Measurements from ENCODE around the gene MAPKAP1. TPM values are rescaled to one million over a fixed set of nuclear protein-coding genes. Genes with fewer than 3 reads are reported as not detected.

The MAPKAP1 gene
- total RNA-seq, 1 donor from 2014 or later, result 63.4 TPM

- no peak for DNase-seq (ENCODE audit: low read depth, low spot score)
- H3K27ac Mint-ChIP-seq (ENCODE audit: unreplicated experiment), result peak overlapping the region; percentile 52
- peaks cover 34% of the 10 kb centered on the region for H3K4me1 Mint-ChIP-seq
- no peaks in the 10 kb centered on the region for H3K36me3 Mint-ChIP-seq (ENCODE audit: low read depth)
- no peak for TF ChIP-seq CTCF (conservative IDR thresholded peaks at IDR 0.05)
- no peaks in the 10 kb centered on the region for H3K9me3 Mint-ChIP-seq
- H3K27me3 Mint-ChIP-seq (ENCODE audit: low read depth), result no peaks in the 10 kb centered on the region
- no peak overlapping the region for H3K4me3 Mint-ChIP-seq
Observed at GRCh38 chr9:125644819-125645507, 62.0 kb downstream of the MAPKAP1 start.

- peaks cover 40% of the 10 kb centered on the region for H3K4me1 Mint-ChIP-seq
- no peaks in the 10 kb centered on the region for H3K36me3 Mint-ChIP-seq (ENCODE audit: low read depth)
- no peaks in the 10 kb centered on the region for H3K27me3 Mint-ChIP-seq (ENCODE audit: low read depth)
- no peaks in the 10 kb centered on the region for H3K9me3 Mint-ChIP-seq
- H3K4me3 Mint-ChIP-seq, result no peak overlapping the region
- H3K27ac Mint-ChIP-seq (ENCODE audit: unreplicated experiment), result no peak overlapping the region
- no peak for TF ChIP-seq CTCF (conservative IDR thresholded peaks at IDR 0.05)
- no peak for DNase-seq (ENCODE audit: low read depth, low spot score)
Observed at GRCh38 chr9:125642311-125642710, 64.7 kb downstream of the MAPKAP1 start.

GRCh38 chr9:125639057-125639456 is 68.0 kb downstream of the MAPKAP1 start:
- Mint-ChIP-seq H3K27me3 (ENCODE audit: low read depth) (no peaks in the 10 kb centered on the region), H3K4me3 (no peak overlapping the region), H3K27ac (ENCODE audit: unreplicated experiment) (no peak overlapping the region), H3K36me3 (ENCODE audit: low read depth) (no peaks in the 10 kb centered on the region), H3K9me3 (no peaks in the 10 kb centered on the region), H3K4me1 (peaks cover 25% of the 10 kb centered on the region)
- TF ChIP-seq CTCF (conservative IDR thresholded peaks at IDR 0.05), result no peak
- no peak for DNase-seq (ENCODE audit: low read depth, low spot score)

GRCh38 chr9:125638239-125639045 is 68.6 kb downstream of the MAPKAP1 start:
- H3K36me3 Mint-ChIP-seq (ENCODE audit: low read depth), result no peaks in the 10 kb centered on the region
- no peak for TF ChIP-seq CTCF (conservative IDR thresholded peaks at IDR 0.05)
- H3K27ac Mint-ChIP-seq (ENCODE audit: unreplicated experiment), result no peak overlapping the region
- no peak for DNase-seq (ENCODE audit: low read depth, low spot score)
- H3K27me3 Mint-ChIP-seq (ENCODE audit: low read depth), result no peaks in the 10 kb centered on the region
- H3K4me3 Mint-ChIP-seq, result no peak overlapping the region
- H3K4me1 Mint-ChIP-seq, result peaks cover 25% of the 10 kb centered on the region
- no peaks in the 10 kb centered on the region for H3K9me3 Mint-ChIP-seq

- H3K36me3 Mint-ChIP-seq (ENCODE audit: low read depth), result no peaks in the 10 kb centered on the region
- H3K4me1 Mint-ChIP-seq, result peaks cover 25% of the 10 kb centered on the region
- DNase-seq (ENCODE audit: low read depth, low spot score), result no peak
- no peaks in the 10 kb centered on the region for H3K27me3 Mint-ChIP-seq (ENCODE audit: low read depth)
- TF ChIP-seq CTCF (conservative IDR thresholded peaks at IDR 0.05), result no peak
- H3K27ac Mint-ChIP-seq (ENCODE audit: unreplicated experiment), result no peak overlapping the region
- H3K4me3 Mint-ChIP-seq, result no peak overlapping the region
- no peaks in the 10 kb centered on the region for H3K9me3 Mint-ChIP-seq
Observed at GRCh38 chr9:125637241-125637640, 69.8 kb downstream of the MAPKAP1 start.

All from neural crest cell (in vitro differentiated cells).